T-helper 17 cell (primary cell): ENCODE results near the gene SLMAP. TPM values are rescaled to one million over a fixed set of nuclear protein-coding genes. Genes with fewer than 3 reads are reported as not detected.
A peak's percentile ranks its signal among the peaks of the same experiment; 100 is the strongest.

Experiments used
- ATAC-seq: fragments of 150-1000 bp; cut with Tn5 transposase; 2 replicates; pipeline ENCODE4 v1.10.0; 2021; ENCODE audit warnings: mild to moderate bottlenecking, moderate library complexity
- DNase-seq, 3 donors: peaks; one replicate each; pipeline versions ENCODE4 v3.0.0 to v3.0.0-alpha.2; 2020 to 2021
- H3K9me3 ChIP-seq: one replicate; pipeline ENCODE4 v1.7.0; 2013; ENCODE audit warnings: low read length, mild to moderate bottlenecking; ENCODE audit not compliant: control insufficient read depth, poor library complexity, severe bottlenecking
- H3K27ac Mint-ChIP-seq: one replicate; pipeline ENCODE4 v1.8.0; 2022; ENCODE audit warnings: mild to moderate bottlenecking, moderate library complexity, mixed read lengths
- H3K27me3 Mint-ChIP-seq: one replicate; pipeline ENCODE4 v1.8.0; 2022; ENCODE audit warnings: mixed read lengths
- H3K36me3 Mint-ChIP-seq: one replicate; pipeline ENCODE4 v1.8.0; 2022; ENCODE audit warnings: low read depth, mixed read lengths
- H3K4me1 Mint-ChIP-seq: one replicate; pipeline ENCODE4 v1.8.0; 2022; ENCODE audit warnings: mild to moderate bottlenecking, mixed read lengths
- H3K4me3 Mint-ChIP-seq: one replicate; pipeline ENCODE4 v1.8.0; 2022; ENCODE audit warnings: mild to moderate bottlenecking, moderate library complexity, mixed read lengths
- total RNA-seq, 4 donors: library from RNA in 2 of 4; stranded (reverse) in 2 of 4; gene quantifications; one replicate each; pipeline ENCODE4 v1.2.3 and lab custom pipeline; 2022 to 2026

The SLMAP gene
- total RNA-seq, 2 donors from 2014 or later, result 59.0 to 71.4 TPM

DNA sequence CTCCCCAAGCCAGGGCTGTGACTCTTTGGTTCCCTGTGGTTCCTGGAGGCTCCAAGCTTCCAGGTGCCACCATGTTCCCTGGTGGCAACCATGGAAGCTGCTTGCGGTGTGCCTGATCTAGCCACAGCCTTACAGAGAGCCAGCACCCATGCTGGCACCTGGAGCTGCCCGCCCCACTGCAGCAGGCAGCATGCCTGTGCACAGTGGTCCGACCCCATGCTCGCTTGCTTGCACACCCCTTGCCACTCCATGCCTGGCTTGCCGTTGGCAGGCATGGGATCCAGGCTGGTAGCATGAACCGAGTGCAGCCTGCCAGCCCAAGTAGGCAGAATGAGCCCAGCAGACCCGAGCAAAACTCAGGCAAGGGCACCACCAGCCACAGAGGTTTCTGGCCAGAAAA, 53.9 kb downstream of the SLMAP start:
- ATAC-seq (no peak), DNase-seq (no peak)
- Mint-ChIP-seq H3K27me3 (no peaks in the 10 kb centered on the region), H3K4me3 (no peak overlapping the region), H3K36me3 (no peaks in the 10 kb centered on the region), H3K27ac (peak overlapping the region; percentile 8), H3K4me1 (peaks cover 43% of the 10 kb centered on the region)
- no peaks in the 10 kb centered on the region for H3K9me3 ChIP-seq

DNA sequence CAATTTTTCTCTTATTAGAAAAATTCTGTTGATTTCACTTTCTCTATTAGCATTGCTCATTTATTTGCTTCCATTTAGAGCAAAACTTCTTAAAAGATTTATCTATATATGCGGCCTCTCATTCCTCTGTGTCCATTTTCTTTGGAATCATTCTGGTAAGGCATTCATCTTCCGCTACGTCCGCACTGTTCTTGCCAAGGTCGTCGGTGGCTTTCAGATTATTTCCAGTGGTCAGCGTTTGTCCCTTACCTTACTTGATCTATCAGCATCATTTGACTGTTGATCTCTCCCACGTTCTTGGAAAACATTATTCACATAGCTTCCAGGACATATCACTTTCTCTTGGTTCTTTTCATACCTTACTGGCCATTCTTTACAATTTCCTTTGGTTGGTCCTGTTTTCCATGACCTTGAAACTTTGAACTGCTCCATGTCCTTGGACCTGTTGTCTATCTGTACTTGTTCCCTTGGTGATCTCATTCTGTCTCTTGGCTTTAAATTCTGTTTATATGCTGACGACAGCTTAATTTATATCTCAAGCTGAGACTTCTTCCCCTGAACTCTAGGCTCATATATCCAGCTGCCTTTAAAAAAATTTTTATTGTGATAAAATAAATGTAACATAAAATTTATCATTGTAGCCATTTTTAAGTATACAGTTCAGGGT, 54.5 kb downstream of the SLMAP start:
- peak overlapping the region; percentile 8 for H3K27ac Mint-ChIP-seq
- no peaks in the 10 kb centered on the region for H3K9me3 ChIP-seq
- no peak for ATAC-seq
- no peak for DNase-seq
- H3K36me3 Mint-ChIP-seq, result no peaks in the 10 kb centered on the region
- no peaks in the 10 kb centered on the region for H3K27me3 Mint-ChIP-seq
- H3K4me3 Mint-ChIP-seq, result no peak overlapping the region
- peaks cover 41% of the 10 kb centered on the region for H3K4me1 Mint-ChIP-seq

DNA sequence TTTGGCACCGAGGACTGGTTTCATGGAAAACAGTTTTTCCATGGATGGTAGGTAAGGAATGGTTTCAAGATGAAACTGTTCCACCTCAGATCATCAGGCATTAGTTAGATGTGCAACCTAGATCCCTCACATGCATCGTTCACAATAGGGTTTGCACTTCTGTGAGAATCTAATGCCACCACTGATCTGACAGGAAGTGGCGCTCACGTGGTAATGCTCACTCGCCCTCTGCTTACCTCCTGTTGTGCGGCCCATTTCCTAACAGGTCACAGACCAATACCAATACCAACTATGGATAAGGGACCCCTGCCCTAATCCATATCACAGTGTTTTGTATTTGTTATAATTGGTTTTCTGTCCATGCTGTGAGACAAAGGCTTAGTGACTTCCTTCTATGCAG, 58.9 kb downstream of the SLMAP start:
- H3K27ac Mint-ChIP-seq, result peak overlapping the region; percentile 29
- H3K36me3 Mint-ChIP-seq, result peaks cover 3% of the 10 kb centered on the region
- no peaks in the 10 kb centered on the region for H3K27me3 Mint-ChIP-seq
- H3K9me3 ChIP-seq, result no peaks in the 10 kb centered on the region
- ATAC-seq (peak; percentile 93), DNase-seq (no peak)
- H3K4me3 Mint-ChIP-seq, result no peak overlapping the region
- H3K4me1 Mint-ChIP-seq, result peaks cover 25% of the 10 kb centered on the region

DNA sequence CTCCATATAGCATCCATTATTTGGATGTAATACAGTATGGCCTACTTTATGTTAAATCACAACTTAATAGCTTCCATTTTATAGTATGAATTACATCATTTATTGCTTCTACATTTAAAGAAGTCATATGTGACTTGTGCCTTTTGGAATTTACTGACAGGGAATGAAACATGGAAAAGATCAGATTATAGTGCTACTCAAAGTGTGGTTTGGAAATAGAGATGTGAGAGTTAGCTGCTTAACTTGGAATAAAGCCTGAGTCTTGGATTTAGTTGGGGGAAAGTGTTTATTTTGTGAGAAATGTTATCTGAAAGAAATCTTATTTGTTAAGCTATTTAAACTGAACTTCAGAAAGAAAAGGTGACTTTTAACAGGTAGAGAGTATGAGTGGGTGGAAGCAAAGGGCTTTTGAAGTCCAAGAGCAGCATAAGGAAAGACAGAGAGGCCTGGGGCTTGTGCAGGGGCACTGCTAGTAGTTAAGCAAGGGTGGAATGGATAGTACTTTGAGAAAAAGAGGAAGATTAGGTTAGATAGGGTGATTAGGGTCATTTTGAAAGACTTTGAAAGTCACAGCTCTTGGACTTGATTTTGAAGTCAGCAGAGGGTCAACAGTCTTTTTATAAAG, 60.5 kb downstream of the SLMAP start:
- H3K9me3 ChIP-seq, result no peaks in the 10 kb centered on the region
- no peak overlapping the region for H3K4me3 Mint-ChIP-seq
- H3K27me3 Mint-ChIP-seq, result no peaks in the 10 kb centered on the region
- H3K36me3 Mint-ChIP-seq, result peaks cover 3% of the 10 kb centered on the region
- ATAC-seq, result no peak
- H3K4me1 Mint-ChIP-seq, result peaks cover 25% of the 10 kb centered on the region
- no peak for DNase-seq
- no peak overlapping the region for H3K27ac Mint-ChIP-seq

DNA sequence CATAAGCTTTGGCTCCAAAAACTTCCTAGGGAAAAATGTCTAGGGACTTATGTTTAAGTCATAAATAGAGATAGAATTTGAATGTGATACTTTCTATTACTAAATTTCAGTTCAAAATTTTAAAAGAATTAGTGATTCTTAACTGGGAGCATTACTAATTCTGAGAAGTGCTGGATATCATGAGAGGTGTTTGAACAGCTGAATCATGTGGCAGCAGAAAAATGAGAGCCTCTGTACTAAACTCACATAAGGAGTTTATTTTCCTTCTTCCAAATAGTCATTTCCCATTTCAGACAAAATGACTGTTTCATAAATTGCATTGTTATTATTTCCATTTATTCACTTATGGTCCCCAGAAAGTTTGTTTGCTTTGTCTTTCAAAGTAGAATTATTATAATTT, 62.7 kb downstream of the SLMAP start:
- Mint-ChIP-seq H3K4me3 (no peak overlapping the region), H3K27me3 (no peaks in the 10 kb centered on the region), H3K36me3 (peaks cover 3% of the 10 kb centered on the region), H3K27ac (no peak overlapping the region), H3K4me1 (peaks cover 31% of the 10 kb centered on the region)
- H3K9me3 ChIP-seq, result no peaks in the 10 kb centered on the region
- ATAC-seq (no peak), DNase-seq (no peak)

DNA sequence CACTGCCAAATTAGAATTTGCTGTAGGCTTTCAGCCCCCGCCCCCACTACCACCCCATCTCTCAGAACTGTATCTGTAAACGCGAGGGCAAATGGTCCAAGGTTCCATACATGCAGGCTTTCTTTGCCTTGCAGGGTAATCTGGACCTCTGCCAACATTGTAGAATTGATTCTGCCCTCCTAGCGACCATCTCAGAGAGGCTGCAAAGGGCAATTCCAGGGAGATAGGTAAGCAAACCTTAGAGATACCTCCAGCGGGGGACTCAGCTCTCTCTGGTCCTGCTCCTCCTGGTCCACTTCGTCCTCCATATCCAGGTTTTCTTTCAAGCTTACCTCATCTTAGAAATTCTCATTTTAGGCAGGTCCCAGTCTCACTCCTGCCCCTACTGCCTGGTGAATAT, 64.4 kb downstream of the SLMAP start:
- no peak overlapping the region for H3K4me3 Mint-ChIP-seq
- peaks cover 26% of the 10 kb centered on the region for H3K4me1 Mint-ChIP-seq
- ATAC-seq, result no peak
- H3K36me3 Mint-ChIP-seq, result peaks cover 3% of the 10 kb centered on the region
- DNase-seq, result no peak
- no peaks in the 10 kb centered on the region for H3K9me3 ChIP-seq
- no peaks in the 10 kb centered on the region for H3K27me3 Mint-ChIP-seq
- H3K27ac Mint-ChIP-seq, result no peak overlapping the region

DNA sequence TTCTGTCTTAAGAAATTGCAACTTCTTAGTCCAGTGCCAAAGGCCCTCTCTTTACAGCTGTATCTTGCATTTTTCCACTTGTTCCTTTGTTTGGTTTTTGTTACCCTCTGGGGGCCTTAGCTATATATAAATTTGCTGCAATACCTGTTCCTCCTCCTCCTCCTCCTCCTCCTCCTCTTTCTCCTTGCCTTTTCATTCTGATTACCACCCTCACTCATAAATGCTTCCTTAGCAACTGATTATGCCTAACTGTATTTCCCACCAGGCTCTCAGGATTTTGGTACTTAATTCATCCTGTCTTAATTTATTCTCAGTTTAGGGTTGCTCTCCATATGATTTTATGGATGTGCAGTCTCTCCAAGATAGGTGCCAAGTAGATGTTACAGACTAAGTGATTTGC, 65.7 kb downstream of the SLMAP start:
- peaks cover 2% of the 10 kb centered on the region for H3K36me3 Mint-ChIP-seq
- no peak for DNase-seq
- no peak overlapping the region for H3K27ac Mint-ChIP-seq
- H3K4me1 Mint-ChIP-seq, result peaks cover 28% of the 10 kb centered on the region
- ATAC-seq, result no peak
- H3K9me3 ChIP-seq, result no peaks in the 10 kb centered on the region
- no peaks in the 10 kb centered on the region for H3K27me3 Mint-ChIP-seq
- H3K4me3 Mint-ChIP-seq, result no peak overlapping the region

DNA sequence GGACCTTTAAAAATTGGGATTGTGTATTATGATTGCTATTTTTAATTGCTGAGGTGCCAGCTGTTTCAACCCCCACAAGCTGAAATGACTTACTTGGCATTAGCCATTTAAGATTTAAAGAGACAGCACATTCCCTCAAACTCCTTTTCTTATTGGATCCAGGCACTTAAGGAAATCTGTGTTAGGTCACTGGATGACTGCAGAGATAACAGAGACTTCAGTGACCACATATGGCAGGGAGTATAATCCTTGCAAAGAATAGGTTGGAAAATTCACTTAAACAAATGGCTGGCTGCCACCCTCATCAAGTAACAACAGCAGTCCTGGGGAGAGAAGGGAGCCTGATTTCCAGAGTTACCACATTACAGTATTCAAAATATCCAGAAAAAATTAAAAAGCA, 66.6 kb downstream of the SLMAP start:
- Mint-ChIP-seq H3K27ac (no peak overlapping the region), H3K36me3 (no peaks in the 10 kb centered on the region), H3K4me3 (no peak overlapping the region), H3K4me1 (peaks cover 22% of the 10 kb centered on the region), H3K27me3 (no peaks in the 10 kb centered on the region)
- no peak for ATAC-seq
- H3K9me3 ChIP-seq, result no peaks in the 10 kb centered on the region
- no peak for DNase-seq

DNA sequence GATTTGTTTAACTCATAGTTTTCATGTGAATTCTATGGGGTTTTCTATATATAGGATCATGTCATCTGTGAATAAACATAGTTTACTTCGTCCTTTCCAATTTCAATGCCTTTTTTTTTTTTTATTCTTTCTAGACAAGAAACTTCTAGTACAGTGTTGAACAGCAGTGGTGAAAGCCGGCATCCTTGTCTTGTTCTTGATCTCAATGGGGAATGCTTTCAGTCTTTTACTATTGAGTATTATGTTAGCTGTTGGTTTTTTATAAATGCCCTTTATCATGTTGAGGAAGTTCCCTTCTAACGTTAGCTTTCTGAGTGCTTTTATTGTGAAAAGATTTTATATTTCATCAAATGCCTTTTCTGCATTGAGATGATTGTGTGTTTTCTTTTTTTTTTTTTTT, 69.0 kb downstream of the SLMAP start:
- H3K27ac Mint-ChIP-seq, result no peak overlapping the region

DNA sequence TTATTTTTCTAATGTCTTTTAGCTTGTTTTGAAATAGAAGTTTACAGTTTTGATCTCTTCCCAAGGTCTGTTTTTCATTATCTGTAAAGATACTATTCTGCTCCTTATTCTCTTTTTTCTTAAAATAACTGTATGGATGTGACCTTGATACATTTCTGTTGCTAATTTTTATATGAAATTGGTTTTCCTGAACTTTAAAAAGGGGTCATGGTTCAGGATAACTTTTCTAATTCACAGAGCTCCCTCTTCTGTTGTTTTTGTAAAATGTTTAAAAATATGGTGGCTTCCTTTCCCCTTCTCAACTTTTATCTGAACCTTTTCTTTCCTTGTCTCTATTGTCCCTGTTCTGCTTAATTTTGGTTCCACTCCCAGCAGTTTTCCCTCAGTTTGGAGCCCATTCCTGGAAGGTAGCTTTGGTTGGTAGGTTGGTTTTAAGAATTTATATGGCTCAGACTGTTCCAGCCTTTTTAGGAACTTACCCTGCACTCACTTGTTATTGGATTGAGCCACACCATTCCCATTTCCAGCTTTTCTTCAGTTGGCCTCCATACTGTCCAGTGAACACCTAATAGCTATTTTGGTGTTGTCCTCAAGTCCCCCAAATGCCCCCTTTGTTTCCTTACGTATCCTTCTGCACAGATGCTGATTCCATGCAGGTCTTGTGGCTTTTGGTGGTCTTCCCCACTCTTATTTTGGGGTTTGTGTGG, 70.3 kb downstream of the SLMAP start:
- H3K27ac Mint-ChIP-seq, result peak overlapping the region; percentile 88
- no peak for DNase-seq

More for the DNA sequence above, 69.0 kb downstream of the SLMAP start:
- peaks cover 19% of the 10 kb centered on the region for H3K4me1 Mint-ChIP-seq
- H3K36me3 Mint-ChIP-seq, result no peaks in the 10 kb centered on the region
- H3K4me3 Mint-ChIP-seq, result no peak overlapping the region
- ATAC-seq (no peak), DNase-seq (no peak)
- no peaks in the 10 kb centered on the region for H3K9me3 ChIP-seq
- H3K27me3 Mint-ChIP-seq, result no peaks in the 10 kb centered on the region

DNA sequence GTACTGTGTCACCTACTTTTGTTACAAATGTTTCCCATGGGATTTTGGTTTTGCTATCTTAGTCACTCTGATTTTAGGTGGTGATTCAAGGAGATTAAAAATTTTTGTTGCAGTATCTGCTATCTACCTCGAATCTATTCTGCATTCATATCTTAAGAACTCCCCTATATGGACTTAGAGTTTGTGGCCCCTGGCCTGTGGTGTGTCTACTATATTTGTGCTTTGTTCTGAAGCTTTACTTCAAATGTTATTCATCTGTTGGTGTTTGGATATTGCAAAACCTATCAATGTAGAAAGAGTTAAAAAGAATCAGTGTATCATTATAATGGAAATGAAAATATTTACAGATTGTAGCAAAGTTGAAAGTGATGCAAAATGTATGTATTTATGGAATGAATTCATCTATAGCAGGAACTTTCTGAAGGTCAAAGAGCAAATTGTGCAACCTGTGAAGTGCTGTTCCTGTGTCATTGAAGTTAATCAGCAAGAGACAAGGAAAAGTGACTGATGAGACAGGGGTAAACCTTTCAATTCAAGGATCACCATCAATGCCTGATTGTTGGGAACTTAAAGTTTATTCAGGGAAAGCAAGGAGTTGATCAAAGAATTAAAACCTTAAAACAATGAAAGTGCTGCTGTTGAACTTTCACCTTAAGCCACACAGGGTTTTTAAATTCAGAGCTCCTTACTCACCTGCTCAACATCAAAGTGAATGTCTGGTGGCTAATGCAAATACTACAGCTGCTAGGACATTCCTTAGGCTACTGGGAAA, 71.0 kb downstream of the SLMAP start:
- ATAC-seq (no peak), DNase-seq (no peak)
- no peaks in the 10 kb centered on the region for H3K9me3 ChIP-seq
- Mint-ChIP-seq H3K27me3 (no peaks in the 10 kb centered on the region), H3K4me3 (no peak overlapping the region), H3K36me3 (peaks cover 2% of the 10 kb centered on the region), H3K4me1 (peaks cover 12% of the 10 kb centered on the region), H3K27ac (peak overlapping the region; percentile 88)

More for the DNA sequence above, 70.3 kb downstream of the SLMAP start:
- peaks cover 17% of the 10 kb centered on the region for H3K4me1 Mint-ChIP-seq
- H3K9me3 ChIP-seq, result no peaks in the 10 kb centered on the region
- no peaks in the 10 kb centered on the region for H3K36me3 Mint-ChIP-seq
- no peak for ATAC-seq
- no peaks in the 10 kb centered on the region for H3K27me3 Mint-ChIP-seq
- H3K4me3 Mint-ChIP-seq, result no peak overlapping the region

DNA sequence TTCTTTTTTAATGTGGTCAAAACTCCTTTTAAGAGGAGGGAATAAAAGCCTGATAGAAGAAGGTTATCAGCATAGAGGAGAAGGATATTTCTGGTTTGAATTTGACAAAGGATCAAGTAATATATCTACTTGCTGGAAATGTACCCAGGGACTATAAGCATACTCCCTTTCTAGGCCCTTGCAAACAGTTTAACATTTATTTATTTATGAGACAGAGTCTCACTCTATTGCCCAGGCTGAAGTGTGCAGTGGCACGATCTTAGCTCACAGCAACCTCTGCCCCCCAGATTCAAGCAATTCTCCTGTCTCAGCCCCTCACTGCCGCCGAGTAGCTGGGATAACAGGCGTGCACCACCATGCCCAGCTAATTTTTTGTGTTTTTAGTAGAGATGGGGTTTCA, 71.6 kb downstream of the SLMAP start:
- Mint-ChIP-seq H3K27ac (no peak overlapping the region), H3K27me3 (no peaks in the 10 kb centered on the region), H3K4me1 (peaks cover 10% of the 10 kb centered on the region), H3K36me3 (peaks cover 2% of the 10 kb centered on the region), H3K4me3 (no peak overlapping the region)
- DNase-seq, result no peak
- H3K9me3 ChIP-seq, result no peaks in the 10 kb centered on the region
- no peak for ATAC-seq

DNA sequence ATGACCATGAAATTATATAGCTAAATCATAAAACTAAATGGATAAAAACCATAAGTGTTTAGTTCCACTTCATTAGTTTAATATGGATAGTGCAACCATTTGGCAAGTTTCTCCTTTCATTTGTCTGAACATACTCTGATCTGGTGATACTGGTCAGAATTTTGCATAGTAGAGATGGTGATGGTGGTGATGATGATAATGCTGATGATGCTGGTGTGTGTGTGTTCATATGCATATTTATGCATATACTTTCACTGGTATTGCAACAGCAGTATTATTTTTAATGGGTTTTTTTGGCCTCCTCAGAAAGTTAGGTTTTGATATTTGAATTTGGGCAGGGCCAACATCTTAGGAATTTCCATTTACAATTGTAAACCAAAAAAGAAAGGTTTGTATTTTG, 76.4 kb downstream of the SLMAP start:
- H3K4me3 Mint-ChIP-seq, result no peak overlapping the region
- H3K27ac Mint-ChIP-seq, result no peak overlapping the region
- H3K9me3 ChIP-seq, result no peaks in the 10 kb centered on the region
- peaks cover 2% of the 10 kb centered on the region for H3K36me3 Mint-ChIP-seq
- H3K27me3 Mint-ChIP-seq, result no peaks in the 10 kb centered on the region
- peaks cover 6% of the 10 kb centered on the region for H3K4me1 Mint-ChIP-seq
- no peak for DNase-seq
- ATAC-seq, result no peak
